Measurements from ENCODE around the gene BCL2L14.

DNA sequence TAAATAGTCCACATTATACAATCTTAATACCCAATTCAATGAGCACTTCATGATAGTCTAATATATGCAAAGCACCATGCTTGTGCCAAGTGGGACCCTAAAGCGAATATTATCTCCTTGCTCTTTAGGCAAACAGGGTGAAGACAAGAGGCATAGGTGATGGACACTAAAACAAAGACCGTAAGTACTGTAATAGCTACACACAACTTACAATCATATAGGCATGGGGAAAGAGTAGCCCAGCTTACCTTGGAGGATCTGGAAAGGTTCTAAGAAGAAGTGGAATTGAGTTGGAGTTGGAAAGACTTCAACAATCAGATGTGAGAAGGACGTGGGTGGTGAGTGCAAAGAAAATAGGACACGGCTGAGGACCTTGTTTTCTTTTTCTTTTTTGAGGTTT, 19.1 kb upstream of the BCL2L14 start:
- TF ChIP-seq TEAD4 (IDR thresholded peaks at IDR 0.05) (no peak), YY1 (IDR thresholded peaks at IDR 0.05; ENCODE audit: low read depth) (no peak), CREB1 (IDR thresholded peaks at IDR 0.05; ENCODE audit: low read depth) (no peak)
- TF ChIP-seq, protein P1, sequence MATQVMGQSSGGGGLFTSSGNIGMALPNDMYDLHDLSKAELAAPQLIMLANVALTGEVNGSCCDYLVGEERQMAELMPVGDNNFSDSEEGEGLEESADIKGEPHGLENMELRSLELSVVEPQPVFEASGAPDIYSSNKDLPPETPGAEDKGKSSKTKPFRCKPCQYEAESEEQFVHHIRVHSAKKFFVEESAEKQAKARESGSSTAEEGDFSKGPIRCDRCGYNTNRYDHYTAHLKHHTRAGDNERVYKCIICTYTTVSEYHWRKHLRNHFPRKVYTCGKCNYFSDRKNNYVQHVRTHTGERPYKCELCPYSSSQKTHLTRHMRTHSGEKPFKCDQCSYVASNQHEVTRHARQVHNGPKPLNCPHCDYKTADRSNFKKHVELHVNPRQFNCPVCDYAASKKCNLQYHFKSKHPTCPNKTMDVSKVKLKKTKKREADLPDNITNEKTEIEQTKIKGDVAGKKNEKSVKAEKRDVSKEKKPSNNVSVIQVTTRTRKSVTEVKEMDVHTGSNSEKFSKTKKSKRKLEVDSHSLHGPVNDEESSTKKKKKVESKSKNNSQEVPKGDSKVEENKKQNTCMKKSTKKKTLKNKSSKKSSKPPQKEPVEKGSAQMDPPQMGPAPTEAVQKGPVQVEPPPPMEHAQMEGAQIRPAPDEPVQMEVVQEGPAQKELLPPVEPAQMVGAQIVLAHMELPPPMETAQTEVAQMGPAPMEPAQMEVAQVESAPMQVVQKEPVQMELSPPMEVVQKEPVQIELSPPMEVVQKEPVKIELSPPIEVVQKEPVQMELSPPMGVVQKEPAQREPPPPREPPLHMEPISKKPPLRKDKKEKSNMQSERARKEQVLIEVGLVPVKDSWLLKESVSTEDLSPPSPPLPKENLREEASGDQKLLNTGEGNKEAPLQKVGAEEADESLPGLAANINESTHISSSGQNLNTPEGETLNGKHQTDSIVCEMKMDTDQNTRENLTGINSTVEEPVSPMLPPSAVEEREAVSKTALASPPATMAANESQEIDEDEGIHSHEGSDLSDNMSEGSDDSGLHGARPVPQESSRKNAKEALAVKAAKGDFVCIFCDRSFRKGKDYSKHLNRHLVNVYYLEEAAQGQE (IDR thresholded peaks at IDR 0.05; ENCODE audit: low read depth): no peak
- TF ChIP-seq, protein P2, sequence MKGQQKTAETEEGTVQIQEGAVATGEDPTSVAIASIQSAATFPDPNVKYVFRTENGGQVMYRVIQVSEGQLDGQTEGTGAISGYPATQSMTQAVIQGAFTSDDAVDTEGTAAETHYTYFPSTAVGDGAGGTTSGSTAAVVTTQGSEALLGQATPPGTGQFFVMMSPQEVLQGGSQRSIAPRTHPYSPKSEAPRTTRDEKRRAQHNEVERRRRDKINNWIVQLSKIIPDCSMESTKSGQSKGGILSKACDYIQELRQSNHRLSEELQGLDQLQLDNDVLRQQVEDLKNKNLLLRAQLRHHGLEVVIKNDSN (IDR thresholded peaks at IDR 0.05): no peak

Data from Ishikawa (cell line).